GM12875 (cell line): ENCODE measurements around the gene TUT7.

Experiments
- H3K4me3 ChIP-seq: one replicate; pipeline ENCODE4 v1.5.1; 2011; ENCODE audit warnings: low read depth, low read length, control low read depth
- TF ChIP-seq, protein P1 (sequence below): IDR thresholded peaks from 2 replicates; pipeline ENCODE4 v1.5.1; 2011; ENCODE audit warnings: low read depth, mild to moderate bottlenecking, control low read depth, inconsistent platforms, low read length, moderate library complexity, borderline replicate concordance; ENCODE audit not compliant: insufficient read depth

The TUT7 gene

DNA sequence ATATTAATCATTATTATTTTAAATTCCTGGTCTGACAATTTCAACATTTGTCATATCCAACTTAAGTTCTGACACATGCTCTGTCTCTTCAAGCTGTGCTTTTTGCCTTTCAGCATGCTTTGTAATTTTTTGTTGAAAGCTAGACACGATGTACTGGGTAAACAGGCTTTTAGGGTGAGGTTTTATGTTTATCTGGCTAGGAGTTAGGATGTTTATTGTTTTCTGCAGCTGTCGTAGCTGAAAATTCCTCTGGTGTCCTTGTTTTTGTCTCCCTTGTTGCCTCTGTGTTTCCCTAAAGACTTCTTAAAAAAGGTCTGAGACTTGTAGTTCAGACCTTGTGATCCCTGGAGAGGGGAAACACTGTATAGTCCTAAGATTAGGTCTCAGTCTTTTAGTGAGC is 20.6 kb downstream of the TUT7 start:
- TF ChIP-seq, protein P1, sequence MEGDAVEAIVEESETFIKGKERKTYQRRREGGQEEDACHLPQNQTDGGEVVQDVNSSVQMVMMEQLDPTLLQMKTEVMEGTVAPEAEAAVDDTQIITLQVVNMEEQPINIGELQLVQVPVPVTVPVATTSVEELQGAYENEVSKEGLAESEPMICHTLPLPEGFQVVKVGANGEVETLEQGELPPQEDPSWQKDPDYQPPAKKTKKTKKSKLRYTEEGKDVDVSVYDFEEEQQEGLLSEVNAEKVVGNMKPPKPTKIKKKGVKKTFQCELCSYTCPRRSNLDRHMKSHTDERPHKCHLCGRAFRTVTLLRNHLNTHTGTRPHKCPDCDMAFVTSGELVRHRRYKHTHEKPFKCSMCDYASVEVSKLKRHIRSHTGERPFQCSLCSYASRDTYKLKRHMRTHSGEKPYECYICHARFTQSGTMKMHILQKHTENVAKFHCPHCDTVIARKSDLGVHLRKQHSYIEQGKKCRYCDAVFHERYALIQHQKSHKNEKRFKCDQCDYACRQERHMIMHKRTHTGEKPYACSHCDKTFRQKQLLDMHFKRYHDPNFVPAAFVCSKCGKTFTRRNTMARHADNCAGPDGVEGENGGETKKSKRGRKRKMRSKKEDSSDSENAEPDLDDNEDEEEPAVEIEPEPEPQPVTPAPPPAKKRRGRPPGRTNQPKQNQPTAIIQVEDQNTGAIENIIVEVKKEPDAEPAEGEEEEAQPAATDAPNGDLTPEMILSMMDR = no peak
- H3K4me3 ChIP-seq = no peak overlapping the region

DNA sequence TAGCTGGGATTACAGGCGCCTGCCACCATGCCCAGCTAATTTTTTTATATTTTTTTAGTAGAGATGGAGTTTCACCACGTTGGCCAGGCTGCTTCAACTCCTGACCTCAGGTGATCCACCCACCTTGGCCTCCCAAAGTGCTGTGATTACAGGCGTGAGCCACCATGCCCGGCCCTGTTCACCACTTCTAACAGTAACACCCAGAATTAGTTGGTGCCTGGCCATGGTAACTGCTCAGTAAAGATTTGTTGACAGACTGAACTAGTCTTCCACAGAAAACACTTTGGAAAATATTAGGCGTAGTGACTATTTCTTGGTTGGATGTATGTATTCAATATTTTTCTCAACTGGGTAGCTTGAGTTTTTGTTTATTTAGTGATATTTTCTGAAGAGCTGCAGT is 24.0 kb downstream of the TUT7 start:
- TF ChIP-seq, protein P1 = no peak

DNA sequence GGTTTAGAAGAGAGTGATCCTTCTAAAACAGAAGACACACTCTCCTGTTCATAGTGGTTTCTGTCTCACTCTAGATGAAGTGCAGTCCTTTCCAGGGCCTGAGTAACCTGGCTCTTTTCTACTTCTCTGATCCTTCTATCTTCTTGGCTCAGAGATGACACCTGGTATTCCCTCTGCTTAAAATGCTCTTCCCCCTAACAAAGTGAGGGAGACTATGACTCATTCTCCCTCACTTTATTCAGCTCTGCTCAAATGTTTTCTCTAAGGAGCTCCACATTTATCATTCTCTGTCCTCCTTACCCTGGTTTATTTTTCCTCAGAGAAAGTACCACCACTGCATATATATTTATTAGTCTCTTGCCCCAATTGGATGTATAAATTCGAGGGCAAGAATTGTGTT is 24.6 kb downstream of the TUT7 start:
- TF ChIP-seq, protein P1 = no peak
- no peak overlapping the region for H3K4me3 ChIP-seq

More for the DNA sequence above, 24.0 kb downstream of the TUT7 start:
- no peak overlapping the region for H3K4me3 ChIP-seq

DNA sequence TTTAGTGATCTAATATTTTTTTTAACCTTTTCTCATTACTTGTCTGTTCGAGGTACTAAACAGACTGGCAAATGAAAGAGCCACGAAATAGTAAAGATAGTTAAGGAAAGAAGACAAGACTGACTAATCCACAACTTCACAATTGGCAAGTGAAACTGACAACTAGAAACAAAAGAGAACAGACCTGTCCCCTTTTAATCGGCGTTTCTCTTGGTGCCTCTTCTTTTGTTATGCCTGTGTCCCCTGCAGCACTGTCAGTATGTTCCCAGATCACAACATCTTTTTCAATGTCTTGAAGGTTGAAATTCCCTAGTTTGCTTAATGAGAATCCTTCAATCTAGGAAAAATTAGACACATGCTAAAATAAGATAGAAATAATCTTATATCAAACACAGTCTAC is 26.1 kb downstream of the TUT7 start:
- TF ChIP-seq, protein P1 = no peak
- no peak overlapping the region for H3K4me3 ChIP-seq

DNA sequence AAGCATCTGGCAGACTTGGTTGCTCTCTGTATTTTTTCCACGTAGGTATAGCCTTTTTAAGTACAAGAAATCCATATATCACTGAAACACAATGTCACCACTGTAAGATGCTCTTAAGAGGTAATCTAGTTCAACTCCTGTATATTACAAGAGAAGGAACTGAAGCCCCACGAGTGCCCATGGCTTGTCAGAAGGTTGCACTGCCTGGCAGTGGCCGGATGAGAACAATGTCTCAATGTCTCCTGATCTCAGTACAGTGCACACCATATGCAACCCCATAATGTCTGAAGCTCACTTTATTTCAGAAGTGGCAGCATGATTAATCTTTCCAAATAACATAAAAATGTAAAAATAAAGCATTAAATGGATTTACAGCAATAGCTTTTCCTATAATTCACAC is 27.7 kb downstream of the TUT7 start:
- TF ChIP-seq, protein P1 = no peak
- H3K4me3 ChIP-seq = no peak overlapping the region

DNA sequence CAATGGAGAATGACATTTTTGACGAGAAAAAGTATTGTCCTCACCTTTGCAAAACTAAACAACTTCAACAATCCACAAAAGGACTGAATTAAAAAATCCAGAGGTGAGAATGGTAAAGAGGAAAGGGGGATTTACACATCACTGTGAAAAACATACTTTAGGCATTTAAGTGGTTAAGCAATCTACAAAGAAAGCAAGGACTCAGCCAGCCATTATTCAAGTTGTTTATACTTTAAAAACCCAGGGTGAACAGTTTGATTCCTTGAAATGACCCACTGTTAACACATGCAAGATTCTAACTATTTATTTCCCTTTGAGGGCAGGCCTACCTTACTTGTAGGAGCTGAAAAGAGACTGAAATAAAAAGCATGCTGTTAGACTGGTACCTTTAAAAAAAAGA is 29.3 kb downstream of the TUT7 start:
- TF ChIP-seq, protein P1 = no peak
- H3K4me3 ChIP-seq = no peak overlapping the region

DNA sequence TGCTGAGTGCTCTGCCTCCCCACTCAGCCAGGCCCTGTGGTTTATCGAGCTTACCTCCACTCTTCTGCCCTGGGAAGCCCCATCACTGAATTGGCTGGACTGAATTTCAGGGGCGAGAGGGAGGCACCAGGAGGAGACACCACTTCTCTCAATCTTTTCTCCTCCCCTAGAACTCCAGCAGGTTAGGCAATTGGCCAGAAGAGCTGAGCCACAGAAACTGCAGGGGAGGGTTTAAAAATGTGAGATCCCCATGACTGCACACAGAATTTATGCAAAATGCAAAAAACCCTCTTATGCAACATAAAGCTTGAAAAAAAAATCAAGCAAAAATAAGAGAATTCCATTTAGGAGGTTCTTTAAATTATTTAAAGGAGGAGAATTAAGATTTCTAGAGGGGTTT is 29.9 kb downstream of the TUT7 start:
- TF ChIP-seq, protein P1 = no peak
- no peak overlapping the region for H3K4me3 ChIP-seq
